ENCODE measurements around the gene SORCS3. TPM values are rescaled to one million over a fixed set of nuclear protein-coding genes. Genes with fewer than 3 reads are reported as not detected.

Gene SORCS3
- total RNA-seq, 4 donors from 2014 or later: not detected

- intact Hi-C loops (cut with DNase I): no loop called here
- 34 to 47% methylated on average over 1 of the region's 1 CpG for WGBS, 2 donors
Observed at GRCh38 chr10:105170521-105170920, 529.4 kb downstream of the SORCS3 start.

GRCh38 chr10:105171945-105172344 is 530.9 kb downstream of the SORCS3 start:
- no peak for DNase-seq
- TF ChIP-seq, protein P1, sequence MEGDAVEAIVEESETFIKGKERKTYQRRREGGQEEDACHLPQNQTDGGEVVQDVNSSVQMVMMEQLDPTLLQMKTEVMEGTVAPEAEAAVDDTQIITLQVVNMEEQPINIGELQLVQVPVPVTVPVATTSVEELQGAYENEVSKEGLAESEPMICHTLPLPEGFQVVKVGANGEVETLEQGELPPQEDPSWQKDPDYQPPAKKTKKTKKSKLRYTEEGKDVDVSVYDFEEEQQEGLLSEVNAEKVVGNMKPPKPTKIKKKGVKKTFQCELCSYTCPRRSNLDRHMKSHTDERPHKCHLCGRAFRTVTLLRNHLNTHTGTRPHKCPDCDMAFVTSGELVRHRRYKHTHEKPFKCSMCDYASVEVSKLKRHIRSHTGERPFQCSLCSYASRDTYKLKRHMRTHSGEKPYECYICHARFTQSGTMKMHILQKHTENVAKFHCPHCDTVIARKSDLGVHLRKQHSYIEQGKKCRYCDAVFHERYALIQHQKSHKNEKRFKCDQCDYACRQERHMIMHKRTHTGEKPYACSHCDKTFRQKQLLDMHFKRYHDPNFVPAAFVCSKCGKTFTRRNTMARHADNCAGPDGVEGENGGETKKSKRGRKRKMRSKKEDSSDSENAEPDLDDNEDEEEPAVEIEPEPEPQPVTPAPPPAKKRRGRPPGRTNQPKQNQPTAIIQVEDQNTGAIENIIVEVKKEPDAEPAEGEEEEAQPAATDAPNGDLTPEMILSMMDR (IDR thresholded peaks at IDR 0.05): no peak
- TF ChIP-seq POLR2A (IDR thresholded peaks at IDR 0.05): no peak
- H3K9me3 ChIP-seq: no peaks in the 10 kb centered on the region
- no peaks in the 10 kb centered on the region for H3K36me3 ChIP-seq
- no peaks in the 10 kb centered on the region for H3K27me3 ChIP-seq
- whole genome bisulfite sequencing, 2 donors: 76 to 86% methylated on average over 3 of the region's 3 CpGs
- no peaks in the 10 kb centered on the region for H3K4me1 ChIP-seq
- intact Hi-C loops (cut with DNase I): no loop called here
- no peak overlapping the region for H3K27ac ChIP-seq
- H3K4me3 ChIP-seq (replicated peaks in 1 of 3): no peak overlapping the region

More at GRCh38 chr10:105170521-105170920, 529.4 kb downstream of the SORCS3 start:
- Histone ChIP-seq H3K27ac (no peak overlapping the region), H3K27me3 (no peaks in the 10 kb centered on the region), H3K4me1 (no peaks in the 10 kb centered on the region), H3K36me3 (no peaks in the 10 kb centered on the region), H3K4me3 (replicated peaks in 1 of 3) (no peak overlapping the region), H3K9me3 (no peaks in the 10 kb centered on the region)
- TF ChIP-seq, protein P1 (IDR thresholded peaks at IDR 0.05): no peak
- TF ChIP-seq POLR2A (IDR thresholded peaks at IDR 0.05): no peak
- DNase-seq: no peak

GRCh38 chr10:105181626-105182025 is 540.5 kb downstream of the SORCS3 start:
- no peak overlapping the region for H3K4me3 ChIP-seq (replicated peaks in 1 of 3)
- no peaks in the 10 kb centered on the region for H3K4me1 ChIP-seq
- intact Hi-C loops (cut with DNase I): no loop called here
- no peaks in the 10 kb centered on the region for H3K27me3 ChIP-seq
- no peak for DNase-seq
- TF ChIP-seq, protein P1 (IDR thresholded peaks at IDR 0.05): no peak
- TF ChIP-seq POLR2A (IDR thresholded peaks at IDR 0.05): no peak
- no peak overlapping the region for H3K27ac ChIP-seq
- no peaks in the 10 kb centered on the region for H3K9me3 ChIP-seq
- no peaks in the 10 kb centered on the region for H3K36me3 ChIP-seq

GRCh38 chr10:105183536-105183935 is 542.4 kb downstream of the SORCS3 start:
- DNase-seq: no peak
- Histone ChIP-seq H3K27ac (no peak overlapping the region), H3K36me3 (no peaks in the 10 kb centered on the region), H3K4me1 (no peaks in the 10 kb centered on the region), H3K9me3 (no peaks in the 10 kb centered on the region), H3K27me3 (no peaks in the 10 kb centered on the region), H3K4me3 (replicated peaks in 1 of 3) (no peak overlapping the region)
- intact Hi-C loops (cut with DNase I): no loop called here
- TF ChIP-seq, protein P1 (IDR thresholded peaks at IDR 0.05): no peak
- TF ChIP-seq POLR2A (IDR thresholded peaks at IDR 0.05): no peak
- WGBS, 2 donors: 77 to 84% methylated on average over 4 of the region's 4 CpGs

- H3K4me1 ChIP-seq: no peaks in the 10 kb centered on the region
- H3K4me3 ChIP-seq (replicated peaks in 1 of 3): no peak overlapping the region
- no peak for DNase-seq
- H3K9me3 ChIP-seq: no peaks in the 10 kb centered on the region
- TF ChIP-seq, protein P1 (IDR thresholded peaks at IDR 0.05): no peak
- no peak for TF ChIP-seq POLR2A (IDR thresholded peaks at IDR 0.05)
- intact Hi-C loops (cut with DNase I): no loop called here
- H3K36me3 ChIP-seq: no peaks in the 10 kb centered on the region
- no peaks in the 10 kb centered on the region for H3K27me3 ChIP-seq
- no peak overlapping the region for H3K27ac ChIP-seq
- 81 to 85% methylated on average over 4 of the region's 4 CpGs for WGBS, 2 donors
Observed at GRCh38 chr10:105185161-105185560, 544.1 kb downstream of the SORCS3 start.
